ENCODE data around the gene COMT.

- TF ChIP-seq POLR2AphosphoS5 (IDR thresholded peaks at IDR 0.05; ENCODE audit: low read depth, low read length) (no peak), POLR2A (IDR thresholded peaks at IDR 0.05; ENCODE audit: low read depth, low read length) (no peak), TAF1 (IDR thresholded peaks at IDR 0.05; ENCODE audit: borderline replicate concordance, low read depth, low read length) (no peak)
These were observed 24.5 kb downstream of the COMT start for GRCh38 chr22:19965771-19966709.

Measured in GM12892 (cell line).